H1 (cell line): Measurements from ENCODE around the gene GABARAPL2. TPM values are rescaled to one million over a fixed set of nuclear protein-coding genes. Genes with fewer than 3 reads are reported as not detected.

Source experiments
- CEBPB ChIP-seq: IDR thresholded peaks from 2 replicates; pipeline ENCODE4 v1.6.1; 2012; ENCODE audit warnings: low read depth, low read length
- GABPA ChIP-seq: IDR thresholded peaks from 2 replicates; pipeline ENCODE4 v1.6.1; 2011; ENCODE audit warnings: mild to moderate bottlenecking, low read length, moderate library complexity, borderline replicate concordance; ENCODE audit not compliant: insufficient read depth
- KDM1A ChIP-seq: fragments of 200-600, 300-600 bp; sonication (generic); IDR thresholded peaks from 2 replicates; pipeline ENCODE4 v1.7.1; 2016; ENCODE audit warnings: mild to moderate bottlenecking, low read length, borderline replicate concordance
- POU5F1 ChIP-seq: IDR thresholded peaks from 2 replicates; pipeline ENCODE4 v1.6.1; 2011; ENCODE audit warnings: low read depth, mild to moderate bottlenecking, low read length, moderate library complexity
- SP1 ChIP-seq: IDR thresholded peaks from 2 replicates; pipeline ENCODE4 v1.6.1; 2011; ENCODE audit warnings: low read depth, low read length
- polyA plus RNA-seq, 7 experiments: library from polyadenylated mRNA; depleted of rRNA in 3 of 7; stranded (reverse) in 5 of 7; unstranded in 2 of 7; fragments of >200 nt in 5 of 7; fragments of 200-250 nt in 2 of 7; gene quantifications; 1 replicate in 5 of 7; 2 replicates in 1 of 7; 4 replicates in 1 of 7; pipeline versions ENCODE4 v1.2.1 to v1.2.3, GENCODE V29; 2011 to 2013; ENCODE audit warnings: missing spikeins in 2 of 7, mixed read lengths in 2 of 7
- total RNA-seq: library from RNA; stranded (reverse); fragmentation: NEBNext Ultra II Directional; extraction: Animal tissue kit (Norgen Biotek cat#: 25700); gene quantifications from 2 replicates; pipeline ENCODE4 v1.2.1, GENCODE V29; 2021

Gene GABARAPL2
- total and polyA plus RNA-seq, 2 of the 8 experiments (the other 6 are each of a cell fraction or from before 2014, with no cell fraction given), result 65.8 to 71.3 TPM

DNA sequence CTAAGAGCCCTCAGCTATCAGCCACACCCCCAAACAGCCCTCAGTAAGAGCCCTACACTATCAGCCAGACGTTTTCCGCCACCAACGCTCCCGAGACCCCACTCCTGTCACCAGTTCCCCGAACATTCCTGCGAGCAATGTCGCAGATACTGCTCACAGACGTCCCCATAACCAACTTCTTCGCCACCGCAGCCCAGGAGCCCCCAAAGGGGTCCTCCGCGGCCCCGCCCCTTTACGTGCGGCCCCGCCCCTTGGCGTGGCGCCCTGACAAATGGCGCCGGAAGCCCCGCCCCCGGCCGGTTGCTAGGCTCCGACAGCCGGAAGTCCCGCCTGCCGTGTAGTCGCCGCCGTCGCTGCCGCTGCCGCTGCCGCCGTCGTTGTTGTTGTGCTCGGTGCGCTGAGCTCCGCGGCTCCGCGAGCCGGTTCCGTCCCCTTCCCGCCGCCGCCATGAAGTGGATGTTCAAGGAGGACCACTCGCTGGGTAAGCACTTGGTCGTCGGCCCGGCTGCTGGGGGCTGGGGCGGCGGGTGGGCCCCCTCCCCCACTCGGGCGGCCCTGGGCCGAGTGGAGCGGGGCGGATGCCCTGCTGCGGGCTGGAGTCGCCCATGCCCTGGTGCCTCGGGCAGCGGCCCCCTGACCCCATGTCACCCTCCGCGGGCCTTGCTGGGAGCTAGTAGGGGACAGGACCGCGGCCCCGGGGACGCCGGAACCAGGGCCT is at the start of gene GABARAPL2 (continued):
- no peak for TF ChIP-seq POU5F1
- TF ChIP-seq GABPA, result peak; percentile 91
- peak; percentile 60; the same call in 1 of the 2 replicates for TF ChIP-seq SP1
- no peak for TF ChIP-seq KDM1A
- TF ChIP-seq CEBPB, result no peak
- TF ChIP-seq, all 59 proteins: peak for 16
